MM.1S (cell line): Measurements from ENCODE around the gene ETV5.

ENCODE experiments used
- DNase-seq: peaks from one replicate; pipeline ENCODE4 v3.0.0-alpha.2; 2015
- H2AFZ ChIP-seq: fragments of 300-600 bp; sonication (generic); 2 replicates; pipeline ENCODE4 v1.6.0; 2016; ENCODE audit warnings: antibody characterized with exemption, low read length
- H3F3A ChIP-seq: fragments of 300-600 bp; sonication (generic); 2 replicates; pipeline ENCODE4 v1.6.1; 2016; ENCODE audit warnings: mild to moderate bottlenecking, antibody characterized with exemption, low read length, moderate library complexity, mixed read lengths; ENCODE audit not compliant: insufficient read depth
- H3K27ac ChIP-seq: fragments of 300-600 bp; sonication (generic); 2 replicates; pipeline ENCODE4 v1.5.1; 2016; ENCODE audit warnings: mild to moderate bottlenecking, low read length
- H3K27me3 ChIP-seq: fragments of 300-600 bp; sonication (generic); replicated peaks from 2 replicates; pipeline ENCODE4 v1.6.0; 2016; ENCODE audit warnings: low read length; ENCODE audit not compliant: insufficient read depth
- H3K36me3 ChIP-seq: fragments of 300-600 bp; sonication (generic); replicated peaks from 2 replicates; pipeline ENCODE4 v1.6.1; 2016; ENCODE audit warnings: mild to moderate bottlenecking, low read length, mixed read lengths; ENCODE audit not compliant: insufficient read depth
- H3K4me1 ChIP-seq: fragments of 300-600 bp; sonication (generic); 2 replicates; pipeline ENCODE4 v1.6.1; 2016; ENCODE audit warnings: low read length, mixed read lengths
- H3K4me2 ChIP-seq: fragments of 300-600 bp; sonication (generic); 2 replicates; pipeline ENCODE4 v1.6.0; 2016; ENCODE audit warnings: low read depth, low read length
- H3K4me3 ChIP-seq: fragments of 300-600 bp; sonication (generic); 2 replicates; pipeline ENCODE4 v1.5.1; 2016; ENCODE audit warnings: low read length, mixed read lengths
- H3K79me2 ChIP-seq: fragments of 300-600 bp; sonication (generic); 2 replicates; pipeline ENCODE4 v1.6.1; 2016; ENCODE audit warnings: mixed run types, low read length, mixed read lengths
- H3K9ac ChIP-seq: fragments of 300-600 bp; sonication (generic); 2 replicates; pipeline ENCODE4 v1.6.1; 2016; ENCODE audit warnings: low read length, mixed read lengths
- H3K9me2 ChIP-seq: fragments of 300-600 bp; sonication (generic); replicated peaks from 2 replicates; pipeline ENCODE4 v1.6.1; 2016; ENCODE audit warnings: mild to moderate bottlenecking, low read length, mixed read lengths; ENCODE audit not compliant: insufficient read depth
- H3K9me3 ChIP-seq: fragments of 300-600 bp; sonication (generic); replicated peaks from 2 replicates; pipeline ENCODE4 v1.6.1; 2016; ENCODE audit warnings: mild to moderate bottlenecking, low read length, mixed read lengths; ENCODE audit not compliant: insufficient read depth
- H4K20me1 ChIP-seq: fragments of 300-600 bp; sonication (generic); 2 replicates; pipeline ENCODE4 v1.6.1; 2016; ENCODE audit warnings: mild to moderate bottlenecking, low read length, moderate library complexity, mixed read lengths; ENCODE audit not compliant: insufficient read depth
- CTCF ChIP-seq: fragments of 300-600 bp; sonication (generic); IDR thresholded peaks from 2 replicates; pipeline ENCODE4 v1.5.1; 2016; ENCODE audit warnings: antibody characterized with exemption, low read length, mixed read lengths
- EZH2 ChIP-seq: fragments of 300-600 bp; sonication (generic); optimal IDR thresholded peaks from 2 replicates; pipeline ENCODE3; 2017; ENCODE audit warnings: low read depth, mild to moderate bottlenecking, antibody characterized with exemption, low read length, mixed read lengths
- EZH2phosphoT487 ChIP-seq: fragments of 300-600 bp; sonication (generic); IDR thresholded peaks from 2 replicates; pipeline ENCODE4 v1.6.1; 2018; ENCODE audit warnings: antibody characterized with exemption, low read length

ETV5 gene

GRCh38 chr3:186142393-186142932, 33.6 kb upstream of the ETV5 start:
- H3K4me1 ChIP-seq: 0 out of 2 replicates have a peak, but pooled peaks cover 5% of the 10 kb centered on the region
- no peak for DNase-seq
- no peaks in the 10 kb centered on the region for H3K36me3 ChIP-seq
- no peaks in the 10 kb centered on the region for H4K20me1 ChIP-seq
- H3F3A ChIP-seq: no peaks in the 10 kb centered on the region
- no peak overlapping the region for H3K27ac ChIP-seq
- no peaks in the 10 kb centered on the region for H3K9me3 ChIP-seq
- H2AFZ ChIP-seq: no peak overlapping the region
- no peak overlapping the region for H3K9ac ChIP-seq
- no peaks in the 10 kb centered on the region for H3K9me2 ChIP-seq
- no peak overlapping the region for H3K4me2 ChIP-seq
- no peaks in the 10 kb centered on the region for H3K27me3 ChIP-seq
- TF ChIP-seq CTCF (no peak), EZH2 (no peak), EZH2phosphoT487 (no peak)
- no peaks in the 10 kb centered on the region for H3K79me2 ChIP-seq
- H3K4me3 ChIP-seq: no peak overlapping the region

GRCh38 chr3:186141790-186142189, 32.9 kb upstream of the ETV5 start:
- Histone ChIP-seq H3K27me3 (no peaks in the 10 kb centered on the region), H2AFZ (no peak overlapping the region), H3K9me3 (no peaks in the 10 kb centered on the region), H3K9me2 (no peaks in the 10 kb centered on the region), H4K20me1 (no peaks in the 10 kb centered on the region), H3K79me2 (no peaks in the 10 kb centered on the region), H3F3A (no peaks in the 10 kb centered on the region), H3K9ac (no peak overlapping the region), H3K4me1 (0 out of 2 replicates have a peak, but pooled peaks cover 5% of the 10 kb centered on the region), H3K27ac (no peak overlapping the region), H3K36me3 (no peaks in the 10 kb centered on the region), H3K4me3 (no peak overlapping the region), H3K4me2 (no peak overlapping the region)
- no peak for DNase-seq
- no peak for TF ChIP-seq CTCF
- no peak for TF ChIP-seq EZH2
- no peak for TF ChIP-seq EZH2phosphoT487

- Histone ChIP-seq H3K9me2 (no peaks in the 10 kb centered on the region), H3K36me3 (no peaks in the 10 kb centered on the region), H3K79me2 (no peaks in the 10 kb centered on the region), H3K27ac (no peak overlapping the region), H2AFZ (no peak overlapping the region), H3K27me3 (no peaks in the 10 kb centered on the region), H3K4me1 (0 out of 2 replicates have a peak, but pooled peaks cover 5% of the 10 kb centered on the region), H3K9me3 (no peaks in the 10 kb centered on the region), H3K9ac (no peak overlapping the region), H3K4me3 (no peak overlapping the region), H3K4me2 (no peak overlapping the region), H4K20me1 (no peaks in the 10 kb centered on the region), H3F3A (no peaks in the 10 kb centered on the region)
- no peak for DNase-seq
- TF ChIP-seq CTCF (no peak), EZH2phosphoT487 (no peak), EZH2 (no peak)
These were observed 29.5 kb upstream of the ETV5 start for GRCh38 chr3:186138272-186138981.
